ENCODE data around the gene ST6GALNAC1. TPM values are rescaled to one million over a fixed set of nuclear protein-coding genes. Genes with fewer than 3 reads are reported as not detected.

The ST6GALNAC1 gene
- total RNA-seq, 1 donor from 2014 or later = 0.77 TPM

DNA sequence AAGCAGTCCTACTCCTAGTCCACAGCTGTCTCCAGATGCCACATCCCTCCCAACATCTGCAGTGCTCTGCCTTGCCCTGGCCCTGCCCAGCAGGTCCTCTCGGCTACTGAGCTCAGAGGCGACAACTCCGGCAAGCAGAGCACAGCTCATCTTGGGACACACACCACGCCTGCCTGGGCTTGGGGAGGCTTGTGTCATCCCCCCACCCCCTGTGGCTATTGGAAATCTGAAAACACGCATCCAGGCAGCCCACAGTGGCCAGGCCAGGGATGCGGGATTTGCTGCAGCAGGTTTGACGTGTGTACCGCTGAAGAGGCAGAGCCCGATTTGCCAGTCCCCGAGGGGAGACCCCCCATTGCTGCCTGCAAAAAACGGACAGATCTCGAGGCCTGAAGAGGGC lies 41.8 kb upstream of the ST6GALNAC1 start:
- DNase-seq (ENCODE audit: low spot score) = no peak
- Mint-ChIP-seq H3K9me3 (ENCODE audit: unreplicated experiment) (no peaks in the 10 kb centered on the region), H3K4me1 (ENCODE audit: unreplicated experiment) (peaks cover 4% of the 10 kb centered on the region), H3K27me3 (ENCODE audit: unreplicated experiment) (peaks cover 8% of the 10 kb centered on the region), H3K4me3 (ENCODE audit: unreplicated experiment) (no peak overlapping the region), H3K27ac (ENCODE audit: unreplicated experiment) (no peak overlapping the region), H3K36me3 (ENCODE audit: low read depth, unreplicated experiment) (peaks cover 9% of the 10 kb centered on the region)
- TF ChIP-seq, protein P1, sequence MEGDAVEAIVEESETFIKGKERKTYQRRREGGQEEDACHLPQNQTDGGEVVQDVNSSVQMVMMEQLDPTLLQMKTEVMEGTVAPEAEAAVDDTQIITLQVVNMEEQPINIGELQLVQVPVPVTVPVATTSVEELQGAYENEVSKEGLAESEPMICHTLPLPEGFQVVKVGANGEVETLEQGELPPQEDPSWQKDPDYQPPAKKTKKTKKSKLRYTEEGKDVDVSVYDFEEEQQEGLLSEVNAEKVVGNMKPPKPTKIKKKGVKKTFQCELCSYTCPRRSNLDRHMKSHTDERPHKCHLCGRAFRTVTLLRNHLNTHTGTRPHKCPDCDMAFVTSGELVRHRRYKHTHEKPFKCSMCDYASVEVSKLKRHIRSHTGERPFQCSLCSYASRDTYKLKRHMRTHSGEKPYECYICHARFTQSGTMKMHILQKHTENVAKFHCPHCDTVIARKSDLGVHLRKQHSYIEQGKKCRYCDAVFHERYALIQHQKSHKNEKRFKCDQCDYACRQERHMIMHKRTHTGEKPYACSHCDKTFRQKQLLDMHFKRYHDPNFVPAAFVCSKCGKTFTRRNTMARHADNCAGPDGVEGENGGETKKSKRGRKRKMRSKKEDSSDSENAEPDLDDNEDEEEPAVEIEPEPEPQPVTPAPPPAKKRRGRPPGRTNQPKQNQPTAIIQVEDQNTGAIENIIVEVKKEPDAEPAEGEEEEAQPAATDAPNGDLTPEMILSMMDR (IDR thresholded peaks at IDR 0.05; ENCODE audit: unreplicated experiment) = no peak

DNA sequence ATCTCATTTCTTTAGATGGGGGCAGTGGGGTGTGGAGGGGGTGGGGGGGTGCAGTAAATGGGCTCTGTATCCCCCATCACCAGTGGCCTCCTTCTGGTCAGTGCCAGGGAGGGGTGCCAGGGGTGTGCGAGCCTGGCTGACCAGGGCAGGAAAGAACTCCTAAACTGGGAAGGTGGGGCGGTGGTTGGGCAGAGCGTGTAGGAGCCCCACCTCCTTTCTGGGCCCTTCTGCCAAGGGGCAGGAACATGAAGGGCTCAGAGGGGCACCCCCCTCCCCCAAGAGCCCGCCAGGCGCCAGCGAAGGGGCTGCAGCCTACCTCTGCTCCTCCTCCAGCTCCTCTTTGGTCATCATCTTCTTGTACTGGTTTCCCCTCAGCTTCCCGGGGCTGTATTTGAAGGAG lies 41.2 kb upstream of the ST6GALNAC1 start:
- no peak for DNase-seq (ENCODE audit: low spot score)
- H3K4me1 Mint-ChIP-seq (ENCODE audit: unreplicated experiment) = peaks cover 4% of the 10 kb centered on the region

DNA sequence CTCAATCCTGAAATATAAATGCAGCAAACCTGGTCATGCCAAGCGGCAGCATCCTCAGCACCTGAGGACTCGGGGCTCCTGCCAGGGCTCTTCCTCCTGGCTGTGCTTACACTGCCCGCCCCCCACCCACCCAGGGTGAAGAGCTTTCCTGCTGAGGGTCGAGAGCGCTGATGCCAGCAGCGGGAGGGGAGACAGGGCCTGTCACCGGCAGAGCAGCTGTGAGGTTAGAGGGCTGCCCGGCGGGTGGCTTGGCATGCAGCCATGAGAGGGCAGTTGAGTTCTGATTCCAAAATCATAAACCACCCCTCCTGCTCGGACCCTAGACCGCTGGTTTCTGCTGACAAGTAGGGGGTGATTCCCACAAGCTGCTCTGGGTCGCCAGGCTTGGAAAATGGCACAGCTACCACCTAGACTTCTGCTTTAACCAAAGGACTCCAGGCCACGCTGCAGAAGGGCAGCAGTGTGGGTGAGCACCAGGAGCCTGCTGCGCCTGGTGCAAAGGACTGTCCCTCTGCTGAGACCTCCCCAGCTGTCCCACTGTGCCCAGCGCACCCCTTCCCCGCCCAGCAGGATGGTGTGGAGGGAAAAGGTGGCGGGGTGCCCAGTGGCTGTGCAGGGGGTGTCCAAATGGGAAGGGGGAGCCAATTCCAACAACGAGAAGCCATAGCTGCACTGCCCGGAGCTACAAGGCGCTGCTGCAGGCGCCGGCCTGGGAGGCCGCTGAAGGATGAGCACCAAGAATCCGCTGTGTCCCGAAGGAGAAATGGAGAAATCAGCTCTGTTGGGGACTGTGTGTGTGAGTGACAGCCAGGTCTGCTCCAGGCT lies 40.6 kb upstream of the ST6GALNAC1 start:
- TF ChIP-seq, protein P1 (IDR thresholded peaks at IDR 0.05; ENCODE audit: unreplicated experiment) = no peak
- no peak for DNase-seq (ENCODE audit: low spot score)
- Mint-ChIP-seq H3K27ac (ENCODE audit: unreplicated experiment) (no peak overlapping the region), H3K4me3 (ENCODE audit: unreplicated experiment) (no peak overlapping the region), H3K27me3 (ENCODE audit: unreplicated experiment) (peaks cover 8% of the 10 kb centered on the region), H3K36me3 (ENCODE audit: low read depth, unreplicated experiment) (peaks cover 9% of the 10 kb centered on the region), H3K9me3 (ENCODE audit: unreplicated experiment) (no peaks in the 10 kb centered on the region), H3K4me1 (ENCODE audit: unreplicated experiment) (peaks cover 4% of the 10 kb centered on the region)

More for the DNA sequence above, 41.2 kb upstream of the ST6GALNAC1 start:
- Mint-ChIP-seq H3K27me3 (ENCODE audit: unreplicated experiment) (peaks cover 8% of the 10 kb centered on the region), H3K9me3 (ENCODE audit: unreplicated experiment) (no peaks in the 10 kb centered on the region), H3K4me3 (ENCODE audit: unreplicated experiment) (no peak overlapping the region), H3K27ac (ENCODE audit: unreplicated experiment) (no peak overlapping the region), H3K36me3 (ENCODE audit: low read depth, unreplicated experiment) (peaks cover 9% of the 10 kb centered on the region)
- TF ChIP-seq, protein P1 (IDR thresholded peaks at IDR 0.05; ENCODE audit: unreplicated experiment) = no peak

DNA sequence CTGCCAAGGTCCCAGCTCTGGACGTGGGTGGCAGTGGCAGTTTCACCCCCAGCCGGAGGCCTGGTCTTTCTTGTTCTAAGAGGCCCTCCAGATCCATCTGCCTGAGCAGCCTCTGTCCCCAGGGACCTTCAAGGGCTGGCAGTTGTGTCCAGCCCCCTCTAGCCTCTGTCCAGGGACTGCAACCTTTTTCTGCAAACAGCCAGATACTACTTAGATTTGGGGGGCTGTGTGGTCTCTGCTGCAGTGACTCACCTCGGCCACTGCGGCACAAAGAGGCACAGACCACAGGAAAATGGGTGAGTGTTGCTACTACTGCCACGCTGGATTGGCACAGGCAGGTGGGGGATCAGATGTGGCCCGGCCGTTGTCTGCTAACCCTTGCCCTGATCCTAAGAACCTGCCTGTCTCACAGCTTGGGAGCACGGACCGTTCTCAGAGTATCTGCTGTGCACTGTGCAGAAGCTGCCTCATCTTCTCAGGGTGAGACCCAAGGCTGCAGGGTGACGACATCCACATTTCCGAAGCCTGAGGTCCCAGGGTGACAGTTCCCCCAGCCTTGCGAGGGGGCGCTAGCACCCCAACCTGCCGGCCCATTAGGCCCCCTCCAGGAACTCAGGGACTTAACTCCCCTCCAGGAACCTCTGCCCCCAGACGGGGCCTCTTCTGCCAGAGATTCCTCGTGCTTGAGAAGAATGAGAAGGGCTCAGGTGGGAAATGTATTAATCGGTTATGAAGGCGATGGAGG lies 39.6 kb upstream of the ST6GALNAC1 start:
- H3K4me3 Mint-ChIP-seq (ENCODE audit: unreplicated experiment) = no peak overlapping the region
- no peaks in the 10 kb centered on the region for H3K4me1 Mint-ChIP-seq (ENCODE audit: unreplicated experiment)
- H3K27me3 Mint-ChIP-seq (ENCODE audit: unreplicated experiment) = peaks cover 4% of the 10 kb centered on the region
- TF ChIP-seq, protein P1 (IDR thresholded peaks at IDR 0.05; ENCODE audit: unreplicated experiment) = peak; percentile 24
- no peaks in the 10 kb centered on the region for H3K9me3 Mint-ChIP-seq (ENCODE audit: unreplicated experiment)
- no peak overlapping the region for H3K27ac Mint-ChIP-seq (ENCODE audit: unreplicated experiment)
- DNase-seq (ENCODE audit: low spot score) = no peak
- H3K36me3 Mint-ChIP-seq (ENCODE audit: low read depth, unreplicated experiment) = peaks cover 9% of the 10 kb centered on the region

DNA sequence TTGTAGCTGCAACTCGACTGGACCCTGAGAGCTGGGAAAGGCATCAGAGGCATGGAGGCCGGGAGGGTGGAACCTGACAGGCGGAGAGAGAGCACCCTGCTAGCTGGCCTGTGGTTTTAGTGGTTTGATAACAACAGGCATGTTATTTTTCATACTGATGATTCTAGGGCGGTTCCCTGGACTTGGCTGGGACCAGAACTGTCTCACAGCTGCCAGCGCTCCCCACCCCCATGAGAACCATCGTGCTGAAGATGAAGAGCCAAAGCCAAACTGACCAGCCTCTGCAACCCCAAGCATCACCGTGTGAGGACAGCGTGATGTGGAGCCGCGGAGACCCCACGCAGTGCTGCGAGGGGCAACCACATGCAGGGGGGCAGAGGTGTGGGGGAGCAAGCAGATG lies 38.7 kb upstream of the ST6GALNAC1 start:
- Mint-ChIP-seq H3K9me3 (ENCODE audit: unreplicated experiment) (no peaks in the 10 kb centered on the region), H3K4me1 (ENCODE audit: unreplicated experiment) (no peaks in the 10 kb centered on the region), H3K36me3 (ENCODE audit: low read depth, unreplicated experiment) (peaks cover 9% of the 10 kb centered on the region), H3K27me3 (ENCODE audit: unreplicated experiment) (peaks cover 4% of the 10 kb centered on the region), H3K4me3 (ENCODE audit: unreplicated experiment) (peak overlapping the region; percentile 51), H3K27ac (ENCODE audit: unreplicated experiment) (no peak overlapping the region)
- TF ChIP-seq, protein P1 (IDR thresholded peaks at IDR 0.05; ENCODE audit: unreplicated experiment) = no peak
- no peak for DNase-seq (ENCODE audit: low spot score)
